HFFc6 (cell line): ENCODE measurements around the gene NEGR1. TPM values are rescaled to one million over a fixed set of nuclear protein-coding genes. Genes with fewer than 3 reads are reported as not detected.

Source experiments
- DNase-seq: peaks from one replicate; pipeline ENCODE4 v3.0.0-alpha.2; 2018
- H3K27ac Mint-ChIP-seq: 2 replicates; pipeline ENCODE4 v1.8.0; 2020; ENCODE audit warnings: mild to moderate bottlenecking, mixed read lengths
- H3K27me3 Mint-ChIP-seq: 2 replicates; pipeline ENCODE4 v1.8.0; 2021; ENCODE audit warnings: mild to moderate bottlenecking, moderate library complexity, mixed read lengths; ENCODE audit not compliant: insufficient read depth
- H3K36me3 Mint-ChIP-seq: 2 replicates; pipeline ENCODE4 v1.8.0; 2021; ENCODE audit warnings: low read depth, mixed read lengths
- H3K4me1 Mint-ChIP-seq: 2 replicates; pipeline ENCODE4 v1.8.0; 2020; ENCODE audit warnings: low read depth, mixed read lengths
- H3K4me3 Mint-ChIP-seq: 2 replicates; pipeline ENCODE4 v1.8.0; 2020; ENCODE audit warnings: mild to moderate bottlenecking, moderate library complexity, mixed read lengths
- H3K9me3 Mint-ChIP-seq: 2 replicates; pipeline ENCODE4 v1.8.0; 2020; ENCODE audit warnings: mild to moderate bottlenecking, mixed read lengths
- total RNA-seq, 6 experiments: library from RNA; stranded (reverse); fragmentation: NEBNext Ultra II Directional; extraction: Animal tissue kit (Norgen Biotek cat#: 25700); gene quantifications; 2 replicates in 1 of 6; 3 replicates in 5 of 6; pipeline ENCODE4 v1.2.3, GENCODE V29; 2021
- TF ChIP-seq, protein P1 (sequence below): fragments of 200-600 bp; sonication (generic); IDR thresholded peaks from 2 replicates; pipeline ENCODE4 v1.5.0; 2021; ENCODE audit warnings: antibody characterized with exemption, mild to moderate bottlenecking

Gene NEGR1
- total RNA-seq, 6 experiments from 2014 or later: 52.8 to 67.6 (median 64.6) TPM

DNA sequence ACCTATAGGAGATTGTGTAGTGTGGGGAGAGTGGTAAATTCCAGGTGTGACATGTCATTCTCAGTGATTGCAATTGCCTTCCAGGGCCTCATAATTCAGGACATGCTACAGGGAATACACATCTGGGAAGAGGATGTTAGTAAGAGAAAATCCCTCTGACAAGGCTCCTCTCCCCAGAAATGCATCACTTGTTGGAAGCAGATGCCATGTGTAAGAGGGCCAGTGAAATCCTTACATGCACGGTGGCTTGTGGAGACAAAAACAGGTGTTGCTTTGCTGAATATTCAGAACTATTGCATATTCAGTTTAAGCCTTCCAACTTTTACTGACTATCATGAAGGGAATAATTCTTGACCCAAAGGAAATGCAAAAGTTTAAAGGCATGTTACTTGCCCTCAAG, 503.4 kb downstream of the NEGR1 start:
- Mint-ChIP-seq H3K27me3 (no peaks in the 10 kb centered on the region; the same call in 1 of the 2 replicates), H3K4me3 (no peak overlapping the region), H3K36me3 (no peaks in the 10 kb centered on the region), H3K27ac (no peak overlapping the region), H3K4me1 (peaks cover 8% of the 10 kb centered on the region), H3K9me3 (no peaks in the 10 kb centered on the region)
- TF ChIP-seq, protein P1, sequence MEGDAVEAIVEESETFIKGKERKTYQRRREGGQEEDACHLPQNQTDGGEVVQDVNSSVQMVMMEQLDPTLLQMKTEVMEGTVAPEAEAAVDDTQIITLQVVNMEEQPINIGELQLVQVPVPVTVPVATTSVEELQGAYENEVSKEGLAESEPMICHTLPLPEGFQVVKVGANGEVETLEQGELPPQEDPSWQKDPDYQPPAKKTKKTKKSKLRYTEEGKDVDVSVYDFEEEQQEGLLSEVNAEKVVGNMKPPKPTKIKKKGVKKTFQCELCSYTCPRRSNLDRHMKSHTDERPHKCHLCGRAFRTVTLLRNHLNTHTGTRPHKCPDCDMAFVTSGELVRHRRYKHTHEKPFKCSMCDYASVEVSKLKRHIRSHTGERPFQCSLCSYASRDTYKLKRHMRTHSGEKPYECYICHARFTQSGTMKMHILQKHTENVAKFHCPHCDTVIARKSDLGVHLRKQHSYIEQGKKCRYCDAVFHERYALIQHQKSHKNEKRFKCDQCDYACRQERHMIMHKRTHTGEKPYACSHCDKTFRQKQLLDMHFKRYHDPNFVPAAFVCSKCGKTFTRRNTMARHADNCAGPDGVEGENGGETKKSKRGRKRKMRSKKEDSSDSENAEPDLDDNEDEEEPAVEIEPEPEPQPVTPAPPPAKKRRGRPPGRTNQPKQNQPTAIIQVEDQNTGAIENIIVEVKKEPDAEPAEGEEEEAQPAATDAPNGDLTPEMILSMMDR: no peak
- no peak for DNase-seq

DNA sequence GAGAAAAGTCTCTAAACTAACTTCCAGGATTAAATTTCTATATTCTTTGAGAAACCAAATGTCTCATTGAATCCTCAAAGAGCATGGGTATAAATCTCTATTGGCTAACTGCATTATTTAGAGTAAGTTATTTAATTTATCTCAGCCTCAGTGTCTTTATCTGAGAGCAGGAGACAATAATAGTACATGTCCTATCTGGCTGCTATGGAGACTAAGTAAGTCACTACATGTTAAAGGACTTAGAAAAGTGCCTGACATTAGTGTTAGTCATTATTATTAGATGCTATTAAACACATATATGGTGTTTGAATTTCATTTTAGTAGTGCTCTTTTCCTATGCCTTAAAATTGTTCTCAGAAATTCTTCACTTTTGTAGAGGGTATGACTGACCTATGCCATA, 505.2 kb downstream of the NEGR1 start:
- TF ChIP-seq, protein P1: no peak
- H3K4me3 Mint-ChIP-seq: no peak overlapping the region
- no peak overlapping the region for H3K27ac Mint-ChIP-seq
- no peak for DNase-seq
- no peaks in the 10 kb centered on the region for H3K27me3 Mint-ChIP-seq
- peaks cover 8% of the 10 kb centered on the region for H3K4me1 Mint-ChIP-seq
- no peaks in the 10 kb centered on the region; the same call in 1 of the 2 replicates for H3K36me3 Mint-ChIP-seq
- no peaks in the 10 kb centered on the region for H3K9me3 Mint-ChIP-seq

DNA sequence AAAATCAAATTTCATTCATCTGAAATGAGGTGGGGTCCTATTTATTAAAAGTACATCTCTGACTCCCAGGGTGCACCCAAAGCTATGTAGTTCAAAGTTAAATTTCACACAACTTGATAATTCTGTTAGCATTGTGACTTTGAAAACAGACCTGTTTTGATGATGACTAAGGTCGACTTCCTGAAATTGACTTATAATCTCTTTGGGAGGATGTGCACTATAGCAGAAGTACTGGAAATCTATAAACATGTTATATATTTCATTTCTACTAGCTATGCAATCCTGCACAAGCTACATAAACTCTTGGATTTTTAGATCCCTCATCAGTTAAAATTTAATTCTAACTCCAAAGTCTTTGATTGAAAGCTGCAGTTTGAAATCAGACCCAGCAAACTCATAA, 507.6 kb downstream of the NEGR1 start:
- Mint-ChIP-seq H3K27ac (no peak overlapping the region), H3K4me3 (no peak overlapping the region), H3K4me1 (peaks cover 9% of the 10 kb centered on the region), H3K27me3 (0 out of 2 replicates have a peak, but pooled peaks cover 2% of the 10 kb centered on the region), H3K9me3 (no peaks in the 10 kb centered on the region), H3K36me3 (peaks cover 5% of the 10 kb centered on the region)
- DNase-seq: no peak
- TF ChIP-seq, protein P1: no peak

DNA sequence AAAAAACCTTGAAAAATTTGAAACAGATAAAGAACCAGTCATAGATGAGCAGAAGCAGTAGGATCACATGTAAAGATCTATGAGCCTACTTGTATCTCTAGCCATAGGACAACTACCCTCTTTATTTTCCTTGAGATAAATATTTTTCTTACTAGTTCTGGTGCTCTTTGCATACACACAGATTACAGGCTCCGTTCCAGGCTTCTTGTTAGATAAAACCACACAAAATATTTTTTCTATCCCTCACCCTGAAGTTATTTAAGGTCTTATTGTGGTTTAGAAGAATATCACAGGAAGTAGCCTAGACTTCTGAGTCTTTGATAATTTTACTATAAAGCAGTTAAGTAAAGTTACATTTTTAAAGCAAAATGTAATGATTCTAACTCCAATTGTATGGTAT, 512.2 kb downstream of the NEGR1 start:
- peaks cover 5% of the 10 kb centered on the region for H3K36me3 Mint-ChIP-seq
- DNase-seq: peak; percentile 60
- 0 out of 2 replicates have a peak, but pooled peaks cover 2% of the 10 kb centered on the region for H3K27me3 Mint-ChIP-seq
- peaks cover 12% of the 10 kb centered on the region for H3K4me1 Mint-ChIP-seq
- H3K27ac Mint-ChIP-seq: peak overlapping the region; percentile 36
- no peaks in the 10 kb centered on the region for H3K9me3 Mint-ChIP-seq
- TF ChIP-seq, protein P1: no peak
- H3K4me3 Mint-ChIP-seq: no peak overlapping the region

DNA sequence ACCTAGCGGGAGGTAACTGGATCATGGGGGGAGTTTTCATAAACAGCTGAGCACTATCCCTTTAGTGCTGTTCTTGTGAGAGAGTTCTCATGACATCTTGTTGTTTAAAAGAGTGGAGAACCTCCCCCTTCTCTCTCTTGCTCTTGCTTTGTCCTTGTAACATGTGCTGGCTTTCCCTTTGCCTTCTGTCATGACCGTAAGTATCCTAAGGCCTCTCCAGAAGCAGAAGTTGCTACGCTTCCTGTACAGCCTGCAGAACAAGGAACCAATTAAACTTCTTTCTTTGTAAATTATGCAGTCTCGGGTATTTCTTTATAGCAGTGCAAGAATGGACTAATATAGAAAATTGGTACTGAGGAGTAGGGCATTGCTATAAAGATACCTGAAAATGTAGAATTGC, 515.6 kb downstream of the NEGR1 start:
- Mint-ChIP-seq H3K4me1 (peaks cover 24% of the 10 kb centered on the region), H3K4me3 (no peak overlapping the region), H3K36me3 (peaks cover 5% of the 10 kb centered on the region; the same call in 1 of the 2 replicates), H3K27me3 (0 out of 2 replicates have a peak, but pooled peaks cover 2% of the 10 kb centered on the region), H3K9me3 (no peaks in the 10 kb centered on the region), H3K27ac (no peak overlapping the region)
- TF ChIP-seq, protein P1: no peak
- no peak for DNase-seq
